Keratinocyte (primary cell): Measurements from ENCODE around the gene NOL9. TPM values are rescaled to one million over a fixed set of nuclear protein-coding genes. Genes with fewer than 3 reads are reported as not detected.

Source experiments
- DNase-seq: peaks from one replicate; pipeline ENCODE4 v3.0.0-alpha.2; 2011; ENCODE audit warnings: low read depth, missing footprints, low spot score
- FAIRE-seq: peaks from 2 replicates; lab custom pipeline; 2011; peaks lifted over from hg19 to GRCh38; lab: Jason Lieb, UNC
- H2AFZ ChIP-seq: 2 replicates; pipeline ENCODE4 v1.6.0; 2012; ENCODE audit warnings: low read length, control low read depth, inconsistent platforms; ENCODE audit not compliant: control insufficient read depth
- H3K27ac ChIP-seq: 2 replicates; pipeline ENCODE4 v1.5.1; 2011; ENCODE audit warnings: low read length; ENCODE audit not compliant: control insufficient read depth, insufficient read depth
- H3K27me3 ChIP-seq: 3 replicates; pipeline ENCODE4 v1.6.0; 2011; ENCODE audit warnings: low read length; ENCODE audit not compliant: control insufficient read depth, insufficient read depth; ENCODE audit errors: extremely low read depth
- H3K36me3 ChIP-seq, 2 experiments: 2 replicates in 1 of 2; 3 replicates in 1 of 2; pipeline ENCODE4 v1.5.1; 2011; ENCODE audit warnings: low read length in 2 of 2, mild to moderate bottlenecking in 1 of 2; ENCODE audit not compliant: control insufficient read depth in 2 of 2, insufficient read depth in 2 of 2; ENCODE audit errors: extremely low read depth in 1 of 2
- H3K4me1 ChIP-seq: 3 replicates; pipeline ENCODE4 v1.5.1; 2011; ENCODE audit warnings: low read length; ENCODE audit not compliant: control insufficient read depth, insufficient read depth; ENCODE audit errors: extremely low read depth
- H3K4me2 ChIP-seq: 3 replicates; pipeline ENCODE4 v1.6.0; 2011; ENCODE audit warnings: low read depth, low read length; ENCODE audit not compliant: control insufficient read depth, insufficient read depth; ENCODE audit errors: extremely low read depth
- H3K4me3 ChIP-seq, 3 experiments: fragments of 200-600 bp in 1 of 3; sonication (generic) in 1 of 3; 2 replicates in 2 of 3; 3 replicates in 1 of 3; pipeline ENCODE4 v1.5.1; 2011 to 2016; ENCODE audit warnings: low read length in 3 of 3, mild to moderate bottlenecking in 3 of 3, control low read depth in 2 of 3, inconsistent platforms in 1 of 3, low read depth in 1 of 3, mixed read lengths in 1 of 3, mixed run types in 1 of 3, moderate library complexity in 1 of 3; ENCODE audit not compliant: control insufficient read depth in 2 of 3, insufficient read depth in 2 of 3; ENCODE audit errors: extremely low read depth in 1 of 3
- H3K79me2 ChIP-seq: 2 replicates; pipeline ENCODE4 v1.6.0; 2012; ENCODE audit warnings: low read length; ENCODE audit not compliant: control insufficient read depth, insufficient read depth
- H3K9ac ChIP-seq: 3 replicates; pipeline ENCODE4 v1.6.0; 2011; ENCODE audit warnings: low read length; ENCODE audit not compliant: control insufficient read depth, insufficient read depth; ENCODE audit errors: extremely low read depth
- H3K9me1 ChIP-seq: 3 replicates; pipeline ENCODE4 v1.6.0; 2011; ENCODE audit warnings: low read length; ENCODE audit not compliant: control insufficient read depth, insufficient read depth; ENCODE audit errors: extremely low read depth
- H3K9me3 ChIP-seq: 2 replicates; pipeline ENCODE4 v1.5.1; 2012; ENCODE audit warnings: low read depth, low read length; ENCODE audit not compliant: control insufficient read depth
- H4K20me1 ChIP-seq: 3 replicates; pipeline ENCODE4 v1.6.0; 2011; ENCODE audit warnings: low read length; ENCODE audit not compliant: control insufficient read depth, insufficient read depth; ENCODE audit errors: extremely low read depth
- CTCF ChIP-seq, 3 experiments: IDR thresholded peaks in 1 of 3; conservative IDR thresholded peaks in 1 of 3; optimal IDR thresholded peaks in 1 of 3; 2 replicates in 2 of 3; 3 replicates in 1 of 3; pipeline versions ENCODE3 to v1.5.1; 2011; ENCODE audit warnings: low read length in 3 of 3, mild to moderate bottlenecking in 3 of 3, moderate library complexity in 2 of 3, control low read depth in 1 of 3, inconsistent platforms in 1 of 3; ENCODE audit not compliant: insufficient read depth in 2 of 3; ENCODE audit errors: extremely low read depth in 1 of 3
- EZH2 ChIP-seq: IDR thresholded peaks from one replicate; pipeline ENCODE4 v1.6.1; 2012; ENCODE audit warnings: inconsistent platforms, mild to moderate bottlenecking, low read length, moderate library complexity
- dilution Hi-C: fragments of 300-500 bp; cut with MboI; formaldehyde crosslinking; loops from one replicate; pipeline ENCODE4 v1.7.0; 2020; ENCODE audit warnings: low sequenced_read_pairs; ENCODE audit not compliant: extremely low pct_ligation_motif_present
- polyA plus RNA-seq, 5 experiments: library from polyadenylated mRNA; depleted of rRNA in 3 of 5; stranded (reverse) in 3 of 5; stranded (forward) in 1 of 5; unstranded in 1 of 5; fragments of >200 nt; gene quantifications; 1 replicate in 1 of 5; 2 replicates in 3 of 5; 3 replicates in 1 of 5; pipeline versions ENCODE4 v1.2.1 to v1.2.3, GENCODE V29; 2011 to 2012; ENCODE audit warnings: missing spikeins in 2 of 5, low read depth in 1 of 5, low replicate concordance in 1 of 5

NOL9 gene
- polyA plus RNA-seq, 1 donor (not counting 4 experiments of a cell fraction or from before 2014, with no cell fraction given) = 24.6 TPM

GRCh38 chr1:6483017-6483760 is 71.1 kb downstream of the NOL9 start:
- Histone ChIP-seq H3K27ac (no peak overlapping the region), H3K4me1 (peaks cover 31% of the 10 kb centered on the region), H3K27me3 (no peaks in the 10 kb centered on the region), H3K9ac (no peak overlapping the region), H4K20me1 (no peaks in the 10 kb centered on the region), H3K36me3 (peaks cover 10 to 26% of the 10 kb centered on the region in 2 experiments), H3K79me2 (peaks cover 27% of the 10 kb centered on the region), H3K4me2 (no peak overlapping the region), H3K9me3 (no peaks in the 10 kb centered on the region), H3K9me1 (no peaks in the 10 kb centered on the region), H3K4me3 (no peak overlapping the region), H2AFZ (no peak overlapping the region)
- dilution Hi-C loops = no loop called here
- DNase-seq (no peak), FAIRE-seq (no peak)
- TF ChIP-seq CTCF (optimal IDR thresholded peaks at IDR 0.05 in 1 of 3, IDR thresholded peaks at IDR 0.05 in 1 of 3, conservative IDR thresholded peaks at IDR 0.05 in 1 of 3; ENCODE audit: extremely low read depth in 1 of 3, insufficient read depth in 2 of 3, low read length in 3 of 3) (no peak), EZH2 (no peak)

- Histone ChIP-seq H3K79me2 (peaks cover 19% of the 10 kb centered on the region), H3K27me3 (no peaks in the 10 kb centered on the region), H3K9me1 (no peaks in the 10 kb centered on the region), H3K36me3 (peaks cover 10 to 26% of the 10 kb centered on the region in 2 experiments), H3K4me3 (no peak overlapping the region), H3K4me2 (no peak overlapping the region), H3K27ac (no peak overlapping the region), H3K4me1 (peaks cover 18% of the 10 kb centered on the region), H4K20me1 (no peaks in the 10 kb centered on the region), H2AFZ (no peak overlapping the region), H3K9ac (no peak overlapping the region), H3K9me3 (no peaks in the 10 kb centered on the region)
- DNase-seq (no peak), FAIRE-seq (no peak)
- TF ChIP-seq EZH2 (no peak), CTCF (optimal IDR thresholded peaks at IDR 0.05 in 1 of 3, IDR thresholded peaks at IDR 0.05 in 1 of 3, conservative IDR thresholded peaks at IDR 0.05 in 1 of 3; ENCODE audit: extremely low read depth in 1 of 3, insufficient read depth in 2 of 3, low read length in 3 of 3) (no peak)
- dilution Hi-C loops = no loop called here
Observed at GRCh38 chr1:6481820-6482219, 72.5 kb downstream of the NOL9 start.
